SK-N-MC (cell line): ENCODE data around the gene TSEN2.

Experiments
- DNase-seq: peaks from one replicate; pipeline ENCODE4 v3.0.0-alpha.2; 2011; ENCODE audit warnings: low read depth, low spot score
- H3K27ac ChIP-seq: fragments of 200-600 bp; sonication (generic); 2 replicates; pipeline ENCODE4 v1.5.1; 2016; ENCODE audit warnings: mixed run types
- H3K36me3 ChIP-seq: fragments of 200-600 bp; sonication (generic); 2 replicates; pipeline ENCODE4 v1.6.1; 2017; ENCODE audit warnings: antibody characterized with exemption, low read length, mixed read lengths; ENCODE audit not compliant: insufficient read depth
- H3K4me3 ChIP-seq: fragments of 200-600 bp; sonication (generic); 2 replicates; pipeline ENCODE4 v1.5.1; 2016
- H3K9ac ChIP-seq: fragments of 200-600 bp; sonication (generic); 2 replicates; pipeline ENCODE4 v1.8.0; 2017; ENCODE audit warnings: mixed run types, mixed read lengths; ENCODE audit not compliant: insufficient read length
- H3K9me3 ChIP-seq: fragments of 200-600 bp; sonication (generic); 2 replicates; pipeline ENCODE4 v1.6.1; 2017; ENCODE audit warnings: low read depth, mild to moderate bottlenecking, antibody characterized with exemption, low read length, moderate library complexity, mixed read lengths
- EZH2 ChIP-seq: fragments of 200-600 bp; sonication (generic); IDR thresholded peaks from one replicate; pipeline ENCODE4 v1.6.1; 2017; ENCODE audit warnings: antibody characterized with exemption
- FOXP2 ChIP-seq: optimal IDR thresholded peaks from 2 replicates; pipeline ENCODE3; 2011; ENCODE audit warnings: mild to moderate bottlenecking, moderate library complexity; ENCODE audit not compliant: insufficient read depth; ENCODE audit errors: extremely low read length, control extremely low read depth
- POLR2AphosphoS5 ChIP-seq: IDR thresholded peaks from 2 replicates; pipeline ENCODE4 v1.6.1; 2012; ENCODE audit warnings: mild to moderate bottlenecking, low read depth, low read length, borderline replicate concordance

TSEN2 gene

DNA sequence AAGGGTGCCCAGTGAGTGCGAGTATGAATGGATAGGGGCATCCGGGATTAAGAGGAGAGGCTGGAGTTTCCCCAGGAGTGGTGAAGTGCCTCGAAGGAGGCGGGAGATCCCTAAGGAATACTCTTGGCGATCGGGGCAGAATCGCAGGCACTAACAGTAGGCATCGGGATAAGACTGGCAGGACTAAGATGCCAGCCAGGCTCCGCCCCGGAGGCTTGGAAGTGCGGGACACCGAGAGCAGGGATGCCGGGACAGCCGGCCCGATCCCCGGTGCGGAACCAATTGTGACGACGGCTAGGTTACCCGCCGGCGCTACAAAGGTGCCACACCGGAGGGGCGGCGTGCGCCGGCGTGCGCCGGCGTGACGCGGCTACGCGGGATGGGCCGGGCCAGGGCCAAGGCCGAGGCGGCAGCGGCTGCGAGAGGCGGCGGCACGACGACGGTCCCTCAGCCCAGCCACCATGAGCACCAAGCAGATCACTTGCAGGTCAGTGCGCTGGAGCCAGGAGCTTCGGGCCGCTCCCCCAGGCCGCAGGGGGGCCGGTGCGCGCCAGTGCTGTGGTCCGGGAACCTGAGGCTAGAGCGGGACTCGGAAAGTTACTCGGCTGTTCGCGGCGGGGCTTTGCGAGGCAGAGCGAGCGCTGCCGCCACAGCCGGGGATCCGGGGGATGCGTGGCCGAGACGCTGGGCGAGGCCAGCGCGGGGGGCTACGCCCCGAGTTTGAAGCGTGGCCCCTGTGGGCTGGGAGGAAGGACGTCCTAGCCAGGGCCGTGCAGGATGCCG lies 72.6 kb downstream of the TSEN2 start, which contains the start of gene MKRN2:
TSS of gene MKRN2 (plus strand) at position 398 of the 783 bp plus-strand sequence. CDS start at position 462, 64 bp downstream.
- no peak for DNase-seq
- no peaks in the 10 kb centered on the region for H3K36me3 ChIP-seq
- TF ChIP-seq POLR2AphosphoS5, result peak; percentile 92; the same call in 1 of the 2 replicates
- TF ChIP-seq FOXP2, result no peak
- no peak for TF ChIP-seq EZH2
- no peaks in the 10 kb centered on the region for H3K9me3 ChIP-seq
- peak within 1 kb of the TSS; percentile 50; the same call in 1 of the 2 replicates for H3K27ac ChIP-seq
- H3K4me3 ChIP-seq, result peak within 1 kb of the TSS; percentile 89
- H3K9ac ChIP-seq, result peak within 1 kb of the TSS; percentile 89

DNA sequence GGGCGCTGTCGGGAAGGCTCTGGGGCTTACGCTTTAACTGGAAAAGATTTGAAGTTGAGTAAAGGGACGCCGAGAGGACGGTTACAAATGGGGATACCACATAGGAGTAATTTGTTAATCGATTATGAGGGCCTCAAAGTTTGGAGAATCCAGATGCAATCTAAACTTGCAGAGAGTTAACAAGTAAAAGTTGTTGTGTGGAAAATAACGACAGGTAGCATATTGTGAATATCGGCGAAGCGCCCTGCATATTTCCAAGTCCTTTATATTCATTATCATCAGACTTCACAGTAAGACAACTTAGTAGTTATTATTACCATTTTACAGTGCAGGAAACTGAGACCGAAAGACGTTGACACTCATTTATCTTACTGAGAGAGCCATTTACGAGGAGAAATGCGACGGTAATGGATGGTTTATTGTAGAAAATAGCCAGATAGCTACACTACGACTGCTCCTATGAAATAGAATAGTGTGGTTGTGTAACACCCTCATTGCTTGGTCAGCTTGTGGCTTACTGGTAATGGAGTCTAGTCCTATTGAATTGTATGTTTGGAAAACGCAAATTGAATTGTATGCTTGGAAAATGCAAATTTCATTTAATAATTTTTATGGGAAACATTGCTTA lies 73.3 kb downstream of the TSEN2 start:
- Histone ChIP-seq H3K27ac (no peak overlapping the region), H3K9me3 (no peaks in the 10 kb centered on the region), H3K4me3 (peak overlapping the region; percentile 89), H3K36me3 (no peaks in the 10 kb centered on the region), H3K9ac (peak overlapping the region; percentile 89)
- TF ChIP-seq FOXP2 (no peak), POLR2AphosphoS5 (no peak)
- DNase-seq, result no peak

DNA sequence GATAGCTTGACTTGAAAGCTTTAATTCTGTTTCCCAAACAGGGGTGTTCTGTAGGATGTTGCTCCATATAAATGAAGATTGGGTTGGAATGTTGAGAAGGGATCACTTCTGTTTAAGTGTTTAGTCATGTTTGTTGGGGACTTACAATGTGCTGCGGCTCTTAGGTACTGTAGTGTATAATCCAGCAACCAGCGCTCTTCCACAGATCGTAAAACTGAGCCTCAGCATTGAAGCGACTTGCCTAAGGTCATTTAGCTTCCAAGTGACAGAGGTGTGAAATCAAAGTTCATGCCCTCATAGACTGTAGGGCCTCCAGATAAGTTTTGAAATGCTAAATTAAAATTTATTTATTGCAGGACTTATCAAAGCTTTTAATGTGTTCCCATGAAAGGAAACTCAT lies 74.4 kb downstream of the TSEN2 start:
- Histone ChIP-seq H3K9ac (peak overlapping the region; percentile 89), H3K27ac (no peak overlapping the region)
- no peak for DNase-seq

GRCh38 chr3:12559520-12559919 lies 75.2 kb downstream of the TSEN2 start:
- TF ChIP-seq EZH2 (no peak), POLR2AphosphoS5 (no peak), FOXP2 (no peak)
- H3K27ac ChIP-seq, result no peak overlapping the region
- no peak for DNase-seq
- no peak overlapping the region for H3K4me3 ChIP-seq
- no peaks in the 10 kb centered on the region for H3K36me3 ChIP-seq
- H3K9ac ChIP-seq, result no peak overlapping the region
- H3K9me3 ChIP-seq, result no peaks in the 10 kb centered on the region

More for the DNA sequence above, 74.4 kb downstream of the TSEN2 start:
- Histone ChIP-seq H3K4me3 (peak overlapping the region; percentile 89), H3K9me3 (no peaks in the 10 kb centered on the region), H3K36me3 (no peaks in the 10 kb centered on the region)
- TF ChIP-seq EZH2 (no peak), POLR2AphosphoS5 (no peak), FOXP2 (no peak)

- Histone ChIP-seq H3K9me3 (no peaks in the 10 kb centered on the region), H3K4me3 (no peak overlapping the region), H3K27ac (no peak overlapping the region), H3K36me3 (no peaks in the 10 kb centered on the region), H3K9ac (no peak overlapping the region)
- TF ChIP-seq FOXP2, result no peak
- no peak for TF ChIP-seq POLR2AphosphoS5
- TF ChIP-seq EZH2, result no peak
- DNase-seq, result no peak
These were observed 76.4 kb downstream of the TSEN2 start for GRCh38 chr3:12560505-12561190.

DNA sequence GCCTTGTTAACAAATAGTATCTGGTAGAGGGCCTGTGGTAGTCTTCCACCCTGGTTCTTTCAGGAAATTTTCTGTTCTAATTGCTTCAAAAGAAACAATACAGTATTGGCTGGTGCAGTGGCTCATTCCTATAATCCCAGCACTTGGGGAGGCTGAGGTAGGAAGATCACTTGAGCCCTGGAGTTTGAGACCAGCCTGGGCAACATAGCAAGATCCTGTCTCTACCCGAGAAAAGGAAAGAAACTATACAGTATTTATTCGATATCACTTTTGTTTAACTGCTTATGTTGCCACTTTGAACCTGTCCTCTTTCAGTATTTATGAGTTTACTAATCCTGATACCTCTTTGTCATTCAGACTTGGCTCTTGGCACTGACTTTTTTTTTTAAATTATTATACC lies 77.1 kb downstream of the TSEN2 start:
- H3K4me3 ChIP-seq, result no peak overlapping the region
- no peak for DNase-seq
- H3K36me3 ChIP-seq, result no peaks in the 10 kb centered on the region
- H3K9me3 ChIP-seq, result no peaks in the 10 kb centered on the region
- H3K9ac ChIP-seq, result no peak overlapping the region
- TF ChIP-seq POLR2AphosphoS5, result no peak
- TF ChIP-seq FOXP2, result no peak
- TF ChIP-seq EZH2, result no peak
- no peak overlapping the region for H3K27ac ChIP-seq

GRCh38 chr3:12562451-12562850 lies 78.2 kb downstream of the TSEN2 start:
- Histone ChIP-seq H3K36me3 (no peaks in the 10 kb centered on the region), H3K9me3 (no peaks in the 10 kb centered on the region), H3K9ac (no peak overlapping the region), H3K4me3 (no peak overlapping the region), H3K27ac (no peak overlapping the region)
- no peak for TF ChIP-seq FOXP2
- TF ChIP-seq POLR2AphosphoS5, result no peak
- no peak for TF ChIP-seq EZH2
- no peak for DNase-seq

- H3K27ac ChIP-seq, result no peak overlapping the region
- H3K36me3 ChIP-seq, result peaks cover under 1% of the 10 kb centered on the region; the same call in 1 of the 2 replicates
- no peak for TF ChIP-seq FOXP2
- no peak for TF ChIP-seq EZH2
- no peak for TF ChIP-seq POLR2AphosphoS5
- DNase-seq, result no peak
- no peak overlapping the region for H3K4me3 ChIP-seq
- H3K9me3 ChIP-seq, result no peaks in the 10 kb centered on the region
- H3K9ac ChIP-seq, result no peak overlapping the region
These were observed 82.7 kb downstream of the TSEN2 start for GRCh38 chr3:12566976-12567375.
